ENCODE results near the gene IL1RN. TPM values are rescaled to one million over a fixed set of nuclear protein-coding genes. Genes with fewer than 3 reads are reported as not detected.

IL1RN gene
- total and polyA plus RNA-seq, 2 of the 4 experiments (the other 2 are of a cell fraction) = not detected

GRCh38 chr2:113085542-113085941 is 41.9 kb upstream of the IL1RN start:
- Histone ChIP-seq H3K14ac (replicated peaks; ENCODE audit: low read depth, low read length) (no peak overlapping the region), H2BK5ac (ENCODE audit: low read depth, low read length, poor library complexity, severe bottlenecking) (no peak overlapping the region), H3K79me1 (ENCODE audit: low read depth in 1 of 2, low read length in 2 of 2) (no peaks in the 10 kb centered on the region), H2BK120ac (ENCODE audit: low read depth, low read length) (no peak overlapping the region), H4K5ac (ENCODE audit: low read depth, low read length) (no peak overlapping the region), H3K4ac (ENCODE audit: low read depth, low read length) (no peak overlapping the region), H3K18ac (ENCODE audit: low read depth, low read length) (no peak overlapping the region), H3K27ac (ENCODE audit: insufficient read depth, low read length) (no peak overlapping the region), H2AK9ac (replicated peaks; ENCODE audit: low read depth, low read length, poor library complexity) (no peak overlapping the region), H3K9me3 (ENCODE audit: control insufficient read depth, insufficient read depth, low read length) (no peaks in the 10 kb centered on the region), H4K20me1 (ENCODE audit: insufficient read depth, low read length) (no peaks in the 10 kb centered on the region), H3K4me3 (ENCODE audit: insufficient read depth, low read depth, low read length) (no peak overlapping the region), H3K4me1 (ENCODE audit: control insufficient read depth, insufficient read depth, low read length) (no peaks in the 10 kb centered on the region), H3K9ac (ENCODE audit: low read depth, low read length) (no peak overlapping the region), H3K27me3 (ENCODE audit: control insufficient read depth, insufficient read depth, low read length) (peaks cover 12% of the 10 kb centered on the region), H3K4me2 (ENCODE audit: low read depth, low read length) (no peak overlapping the region), H2BK15ac (ENCODE audit: low read depth, low read length) (no peak overlapping the region), H3K36me3 (ENCODE audit: control insufficient read depth, insufficient read depth, low read length) (no peaks in the 10 kb centered on the region), H3K23ac (ENCODE audit: low read depth, low read length) (no peak overlapping the region), H2AK5ac (ENCODE audit: low read depth, low read length) (no peak overlapping the region), H3K9me1 (ENCODE audit: insufficient read depth, low read length) (no peaks in the 10 kb centered on the region), H2BK20ac (ENCODE audit: low read depth, low read length) (no peak overlapping the region), H4K91ac (ENCODE audit: insufficient read depth, low read depth, low read length) (no peak overlapping the region), H2AFZ (replicated peaks; ENCODE audit: low read length, poor library complexity) (no peak overlapping the region), H3K56ac (ENCODE audit: extremely low read depth, insufficient read depth, low read length) (no peak overlapping the region), H4K8ac (ENCODE audit: low read depth in 2 of 2, low read length in 2 of 2) (no peak overlapping the region)
- in situ Hi-C loops (cut with MboI; ENCODE audit: low sequenced_read_pairs) = no loop called here
- TF ChIP-seq POLR2A (IDR thresholded peaks at IDR 0.05; ENCODE audit: low read depth, low read length) (no peak), CEBPB (IDR thresholded peaks at IDR 0.05; ENCODE audit: low read depth, low read length) (no peak), FOS (IDR thresholded peaks at IDR 0.05; ENCODE audit: low read depth, low read length) (no peak), RCOR1 (IDR thresholded peaks at IDR 0.05; ENCODE audit: insufficient replicate concordance, low read length) (no peak), CHD1 (IDR thresholded peaks at IDR 0.05; ENCODE audit: low read depth, low read length) (no peak), RAD21 (IDR thresholded peaks at IDR 0.05; ENCODE audit: low read length) (no peak), USF2 (IDR thresholded peaks at IDR 0.05; ENCODE audit: low read depth, low read length) (no peak), MXI1 (IDR thresholded peaks at IDR 0.05; ENCODE audit: borderline replicate concordance, low read depth, low read length) (no peak), NFE2L2 (IDR thresholded peaks at IDR 0.05; ENCODE audit: low read depth, low read length) (no peak), MAZ (IDR thresholded peaks at IDR 0.05; ENCODE audit: borderline replicate concordance, low read depth, low read length) (no peak), CTCF (conservative IDR thresholded peaks at IDR 0.05; ENCODE audit: low read depth, low read length) (no peak), BHLHE40 (IDR thresholded peaks at IDR 0.05; ENCODE audit: low read depth, low read length) (no peak), MAFK (IDR thresholded peaks at IDR 0.05; ENCODE audit: low read depth, low read length) (no peak)
- no TSS peak for BruUV-seq (replicated peaks)
- dilution Hi-C loops (cut with HindIII; ENCODE audit: low sequenced_read_pairs, unreplicated experiment) = no loop called here
- ChIA-PET POLR2A (ENCODE audit: unreplicated experiment) (no interaction called here), CTCF (no interaction called here)
- intact Hi-C loops (cut with micrococcal nuclease) = no loop called here
- no peak for ATAC-seq (ENCODE audit: low read depth)
- no CpG with 5 or more reads among the region's 2 CpGs for WGBS, 2 experiments (ENCODE audit: extremely low coverage in 2 of 2, insufficient read length in 1 of 2)
- no peak for DNase-seq

Data from IMR-90 (cell line).